ENCODE measurements around the gene SLC2A1.
"Not testable (repeated sequence)": the region's sequence is repeated elsewhere in the genome, so short reads cannot be mapped to it uniquely, and the experiment has no call there.

Gene SLC2A1

GRCh38 chr1:42899960-42900359, 58.7 kb downstream of the SLC2A1 start:
- DNase-seq (ENCODE audit: low read depth in 3 of 3): not testable (repeated sequence)

GRCh38 chr1:42891465-42892138, 67.1 kb downstream of the SLC2A1 start:
- DNase-seq (ENCODE audit: low read depth in 3 of 3): no peak

- no peak for DNase-seq (ENCODE audit: low read depth in 3 of 3)
Measured at GRCh38 chr1:42889264-42889663, 69.4 kb downstream of the SLC2A1 start.

GRCh38 chr1:42888013-42888633, 70.5 kb downstream of the SLC2A1 start:
- no peak for DNase-seq (ENCODE audit: low read depth in 3 of 3)

- no peak for DNase-seq (ENCODE audit: low read depth in 3 of 3)
Measured at GRCh38 chr1:42887366-42887765, 71.3 kb downstream of the SLC2A1 start.

- no peak for DNase-seq (ENCODE audit: low read depth in 3 of 3)
Measured at GRCh38 chr1:42886800-42887199, 71.9 kb downstream of the SLC2A1 start.

GRCh38 chr1:42886046-42886739, 72.5 kb downstream of the SLC2A1 start:
- no peak for DNase-seq (ENCODE audit: low read depth in 3 of 3)

GRCh38 chr1:42880384-42880783, 78.3 kb downstream of the SLC2A1 start:
- no peak for DNase-seq (ENCODE audit: low read depth in 3 of 3)

GRCh38 chr1:42877380-42877779, 81.3 kb downstream of the SLC2A1 start:
- DNase-seq (ENCODE audit: low read depth in 3 of 3): no peak

- DNase-seq (ENCODE audit: low read depth in 3 of 3): no peak
Measured at GRCh38 chr1:42876009-42876408, 82.7 kb downstream of the SLC2A1 start.

All from stimulated activated CD4-positive, alpha-beta T cell treated with anti-CD3 and anti-CD28 coated beads, TNF-alpha, amount 100 ng/mL, for 24 hours (primary cell).